Natural killer cell (primary cell): ENCODE measurements around the gene ELOF1. TPM values are rescaled to one million over a fixed set of nuclear protein-coding genes. Genes with fewer than 3 reads are reported as not detected.

ENCODE experiments used
- ATAC-seq, 3 donors: fragments of 150-1000 bp in 2 of 3; fragments of 200-7000 bp in 1 of 3; cut with Tn5 transposase; 1 replicate in 1 of 3; 2 replicates in 2 of 3; pipeline ENCODE4 v1.10.0; 2021; ENCODE audit warnings: mild to moderate bottlenecking in 2 of 3, moderate library complexity in 2 of 3
- DNase-seq, 2 donors: peaks; one replicate each; pipeline versions ENCODE4 v3.0.0 to v3.0.0-alpha.2; 2013 to 2021; ENCODE audit warnings: mixed read lengths in 1 of 2
- H3K27ac ChIP-seq: one replicate; pipeline ENCODE4 v1.5.1; 2013; ENCODE audit warnings: mild to moderate bottlenecking, low read length
- H3K27me3 ChIP-seq: one replicate; pipeline ENCODE4 v1.6.1; 2013; ENCODE audit warnings: low read length; ENCODE audit not compliant: control insufficient read depth, insufficient read depth
- H3K36me3 ChIP-seq: one replicate; pipeline ENCODE4 v1.6.1; 2013; ENCODE audit warnings: low read length; ENCODE audit not compliant: control insufficient read depth, insufficient read depth
- H3K4me1 ChIP-seq: one replicate; pipeline ENCODE4 v1.6.1; 2013; ENCODE audit warnings: low read length; ENCODE audit not compliant: control insufficient read depth, insufficient read depth
- H3K4me3 ChIP-seq: one replicate; pipeline ENCODE4 v1.5.1; 2013; ENCODE audit warnings: low read length
- H3K9me3 ChIP-seq: one replicate; pipeline ENCODE4 v1.6.1; 2013; ENCODE audit warnings: low read length; ENCODE audit not compliant: control insufficient read depth, insufficient read depth
- H3K27ac Mint-ChIP-seq, 2 donors: one replicate each; pipeline ENCODE4 v1.8.0; 2022; ENCODE audit warnings: mild to moderate bottlenecking in 2 of 2, mixed read lengths in 2 of 2, moderate library complexity in 1 of 2
- H3K27me3 Mint-ChIP-seq, 2 donors: one replicate each; pipeline ENCODE4 v1.8.0; 2022; ENCODE audit warnings: low read depth in 2 of 2, mixed read lengths in 2 of 2
- H3K36me3 Mint-ChIP-seq: one replicate; pipeline ENCODE4 v1.8.0; 2022; ENCODE audit warnings: mixed read lengths
- H3K4me1 Mint-ChIP-seq, 2 donors: one replicate each; pipeline ENCODE4 v1.8.0; 2022; ENCODE audit warnings: mixed read lengths in 2 of 2
- H3K4me3 Mint-ChIP-seq: one replicate; pipeline ENCODE4 v1.8.0; 2022; ENCODE audit warnings: mild to moderate bottlenecking, moderate library complexity, mixed read lengths
- H3K9me3 Mint-ChIP-seq, 2 donors: one replicate each; pipeline ENCODE4 v1.8.0; 2022; ENCODE audit warnings: mixed read lengths in 2 of 2
- CTCF ChIP-seq: fragments of 200-600 bp; IDR thresholded peaks from one replicate; pipeline ENCODE4 v1.8.0; 2022; ENCODE audit warnings: antibody characterized with exemption
- WGBS: methylation state at CpG from one replicate; pipeline ENCODE4 v1.1.7; 2013; ENCODE audit warnings: missing lambda C conversion rate; ENCODE audit not compliant: insufficient coverage; 5-methylcytosine and 5-hydroxymethylcytosine counted together
- intact Hi-C: fragments of 100-400 bp; cut with micrococcal nuclease; formaldehyde crosslinking; loops from one replicate; pipeline ENCODE4 v1.14.2; 2022
- total RNA-seq, 4 donors: library from RNA; stranded (reverse); fragments of 120-200 nt in 1 of 4; gene quantifications; one replicate each; pipeline versions ENCODE4 v1.2.3 to v1.2.4, GENCODE V29; 2013 to 2022

Gene ELOF1
- total RNA-seq, 3 donors from 2014 or later (not counting 1 experiment from before 2014, with no cell fraction given): 46.4 to 54.2 (median 50.0) TPM

- no peak for TF ChIP-seq CTCF
- no peak for ATAC-seq
- intact Hi-C loops: no loop called here
- no peaks in the 10 kb centered on the region for H3K36me3 Mint-ChIP-seq
- H3K4me1 Mint-ChIP-seq: peaks cover 8 to 16% of the 10 kb centered on the region in 2 donors
- no peak within 1 kb of the TSS for H3K27ac Mint-ChIP-seq
- Histone ChIP-seq H3K27ac (no peak within 1 kb of the TSS), H3K9me3 (no peaks in the 10 kb centered on the region), H3K27me3 (peaks cover 5% of the 10 kb centered on the region), H3K36me3 (no peaks in the 10 kb centered on the region), H3K4me1 (peaks cover 12% of the 10 kb centered on the region), H3K4me3 (no peak within 1 kb of the TSS)
- no peaks in the 10 kb centered on the region for H3K9me3 Mint-ChIP-seq
- 37% methylated on average over 20 of the region's 21 CpGs for WGBS
- H3K4me3 Mint-ChIP-seq: no peak within 1 kb of the TSS
- DNase-seq: no peak
- peaks cover 12 to 16% of the 10 kb centered on the region in 2 donors for H3K27me3 Mint-ChIP-seq
Measured at GRCh38 chr19:11538232-11539036, 20.6 kb downstream of the ELOF1 start, which contains the start of gene CNN1. TSS of gene CNN1 (plus strand) at chr19:11538851. CDS start at chr19:11538928, 77 bp downstream.

GRCh38 chr19:11535792-11536595, 23.0 kb downstream of the ELOF1 start:
- 14% methylated on average over 53 of the region's 54 CpGs for WGBS
- peaks cover 12% of the 10 kb centered on the region for H3K4me1 ChIP-seq
- no peaks in the 10 kb centered on the region for H3K36me3 ChIP-seq
- no peaks in the 10 kb centered on the region for H3K36me3 Mint-ChIP-seq
- peaks cover 8 to 16% of the 10 kb centered on the region in 2 donors for H3K4me1 Mint-ChIP-seq
- H3K9me3 Mint-ChIP-seq: no peaks in the 10 kb centered on the region
- peaks cover 5% of the 10 kb centered on the region for H3K27me3 ChIP-seq
- peak; percentile 91 to 95 (median 94) for ATAC-seq
- peaks cover 12 to 16% of the 10 kb centered on the region in 2 donors for H3K27me3 Mint-ChIP-seq
- H3K4me3 Mint-ChIP-seq: peak overlapping the region; percentile 67
- H3K27ac Mint-ChIP-seq: peak overlapping the region; percentile 75 to 88
- H3K9me3 ChIP-seq: no peaks in the 10 kb centered on the region
- H3K27ac ChIP-seq: peak overlapping the region; percentile 60
- TF ChIP-seq CTCF: peak; percentile 93
- peak; percentile 90 to 94 for DNase-seq
- intact Hi-C loops: loop anchor here (1.0 kb wide), 3 partner anchors 8 to 51 kb away; partner anchors contain the start of gene ELOF1
- H3K4me3 ChIP-seq: peak overlapping the region; percentile 5

DNA sequence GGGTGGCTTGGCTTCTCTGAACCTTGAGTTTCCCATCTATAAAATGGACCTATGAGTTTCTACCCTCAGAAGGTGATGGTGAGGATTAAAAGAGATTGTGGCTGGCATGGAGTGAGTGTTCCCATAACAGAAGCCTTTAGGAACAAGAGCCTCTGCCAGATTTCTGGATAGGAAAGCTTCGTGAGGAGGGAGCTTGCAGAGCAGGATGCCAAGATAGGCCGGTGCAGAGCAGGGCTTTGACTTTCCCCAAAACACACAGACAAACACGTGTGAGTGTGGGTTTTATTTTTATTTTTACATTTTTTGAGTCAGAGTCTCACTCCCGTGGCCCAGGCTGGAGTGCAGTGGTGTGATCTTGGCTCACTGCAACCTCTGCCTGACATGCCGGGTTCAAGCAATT, 24.1 kb downstream of the ELOF1 start:
- intact Hi-C loops: no loop called here
- ATAC-seq (no peak), DNase-seq (no peak)
- H3K9me3 Mint-ChIP-seq: no peaks in the 10 kb centered on the region
- peaks cover 8 to 16% of the 10 kb centered on the region in 2 donors for H3K4me1 Mint-ChIP-seq
- H3K27me3 ChIP-seq: peaks cover 5% of the 10 kb centered on the region
- no peak for TF ChIP-seq CTCF
- H3K27ac Mint-ChIP-seq: peak overlapping the region; percentile 75 to 88
- no peaks in the 10 kb centered on the region for H3K36me3 Mint-ChIP-seq
- no peak overlapping the region for H3K27ac ChIP-seq
- no peaks in the 10 kb centered on the region for H3K9me3 ChIP-seq
- 88% methylated on average over 4 of the region's 5 CpGs for WGBS
- no peaks in the 10 kb centered on the region for H3K36me3 ChIP-seq
- H3K4me3 Mint-ChIP-seq: no peak overlapping the region
- H3K4me1 ChIP-seq: peaks cover 12% of the 10 kb centered on the region
- H3K27me3 Mint-ChIP-seq: peaks cover 12% of the 10 kb centered on the region in 2 donors
- H3K4me3 ChIP-seq: no peak overlapping the region
